ENCODE results near the gene PCSK4. TPM values are rescaled to one million over a fixed set of nuclear protein-coding genes. Genes with fewer than 3 reads are reported as not detected.

PCSK4 gene
- total and polyA plus RNA-seq, 2 of the 13 experiments (the other 11 are each of a cell fraction or from before 2014, with no cell fraction given) = 2.0 to 2.7 TPM

DNA sequence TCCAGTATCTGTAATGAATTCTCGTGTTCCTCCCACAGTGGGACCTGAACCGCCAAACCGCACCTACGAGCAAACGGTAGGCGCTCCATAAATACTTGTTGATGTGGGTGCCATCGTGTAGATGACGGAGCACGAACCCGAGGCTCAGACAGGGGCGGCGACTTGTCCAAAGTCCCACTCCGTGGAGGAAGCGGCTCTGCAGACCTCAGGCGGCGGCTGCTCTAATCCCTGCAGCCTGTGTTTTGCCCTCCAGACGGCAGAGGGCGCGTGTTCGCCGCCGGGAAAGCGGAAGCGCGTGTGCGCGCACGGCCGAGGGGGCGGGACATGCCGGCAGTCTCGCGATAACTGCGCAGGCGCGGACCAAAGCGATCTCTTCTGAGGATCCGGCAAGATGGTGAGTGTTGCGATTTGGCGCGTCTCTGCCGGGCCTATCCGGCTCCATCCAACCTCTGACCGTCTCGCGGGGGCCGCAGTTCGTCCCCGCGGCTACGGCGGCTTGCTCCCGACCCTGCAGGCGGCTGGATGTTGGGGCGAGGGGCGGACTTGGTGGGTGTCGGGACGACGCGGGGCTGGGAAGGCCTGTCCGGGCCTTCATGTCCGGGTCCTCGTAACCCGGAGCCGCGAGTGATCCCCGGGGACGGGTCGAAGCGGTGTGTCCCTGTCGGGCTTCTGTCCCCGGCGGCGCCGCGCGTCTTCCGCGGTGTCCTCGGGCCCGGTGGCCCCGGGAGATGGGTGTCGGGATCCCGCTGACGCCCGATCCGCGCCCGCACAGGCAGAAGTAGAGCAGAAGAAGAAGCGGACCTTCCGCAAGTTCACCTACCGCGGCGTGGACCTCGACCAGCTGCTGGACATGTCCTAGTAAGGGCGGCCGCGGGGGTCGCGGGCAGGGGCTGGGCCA is 51.9 kb downstream of the PCSK4 start, which contains the start of gene RPS15 (continued):
- TF ChIP-seq MLLT10 (CRISPR knock-in tag; IDR thresholded peaks at IDR 0.05) (peak; percentile 74; the same call in 1 of the 2 replicates), MTF1 (CRISPR knock-in tag; IDR thresholded peaks at IDR 0.05) (peak; percentile 91), ZNF724P (CRISPR knock-in tag; IDR thresholded peaks at IDR 0.05; ENCODE audit: borderline replicate concordance) (peak; percentile 34; the same call in 1 of the 2 replicates), ATF1 (CRISPR knock-in tag; IDR thresholded peaks at IDR 0.05) (peak; percentile 85), ZNF572 (CRISPR knock-in tag; IDR thresholded peaks at IDR 0.05) (0 out of 2 replicates have a peak, but pooled peaks have one; percentile 61), ZNF44 (CRISPR knock-in tag; IDR thresholded peaks at IDR 0.05) (no peak; the same call in 1 of the 2 replicates), ZNF468 (CRISPR knock-in tag; IDR thresholded peaks at IDR 0.05) (no peak), KMT2B (CRISPR knock-in tag; IDR thresholded peaks at IDR 0.05) (peak; percentile 82), NFYC (CRISPR knock-in tag; IDR thresholded peaks at IDR 0.05) (peak; percentile 54; the same call in 1 of the 2 replicates), SP4 (CRISPR knock-in tag; IDR thresholded peaks at IDR 0.05) (peak; percentile 97), FOXC1 (CRISPR knock-in tag; IDR thresholded peaks at IDR 0.05; ENCODE audit: borderline replicate concordance) (peak; percentile 87; the same call in 1 of the 2 replicates), NR2F2 (IDR thresholded peaks at IDR 0.05; ENCODE audit: borderline replicate concordance, low read depth) (no peak), HMG20A (CRISPR knock-in tag; IDR thresholded peaks at IDR 0.05; ENCODE audit: borderline replicate concordance) (peak; percentile 43), FOXA1 (IDR thresholded peaks at IDR 0.05) (no peak), FOXA1 (CRISPR knock-in tag; IDR thresholded peaks at IDR 0.05) (0 out of 2 replicates have a peak, but pooled peaks have one; percentile 2)
- TF ChIP-seq, protein P1, sequence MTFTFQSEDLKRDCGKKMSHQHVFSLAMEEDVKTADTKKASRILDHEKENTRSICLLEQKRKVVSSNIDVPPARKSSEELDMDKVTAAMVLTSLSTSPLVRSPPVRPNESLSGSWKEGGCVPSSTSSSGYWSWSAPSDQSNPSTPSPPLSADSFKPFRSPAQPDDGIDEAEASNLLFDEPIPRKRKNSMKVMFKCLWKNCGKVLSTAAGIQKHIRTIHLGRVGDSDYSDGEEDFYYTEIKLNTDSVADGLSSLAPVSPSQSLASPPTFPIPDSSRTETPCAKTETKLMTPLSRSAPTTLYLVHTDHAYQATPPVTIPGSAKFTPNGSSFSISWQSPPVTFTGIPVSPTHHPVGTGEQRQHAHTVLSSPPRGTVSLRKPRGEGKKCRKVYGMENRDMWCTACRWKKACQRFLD (CRISPR knock-in tag; IDR thresholded peaks at IDR 0.05; ENCODE audit: borderline replicate concordance) = peak; percentile 94
- TF ChIP-seq, protein P2, sequence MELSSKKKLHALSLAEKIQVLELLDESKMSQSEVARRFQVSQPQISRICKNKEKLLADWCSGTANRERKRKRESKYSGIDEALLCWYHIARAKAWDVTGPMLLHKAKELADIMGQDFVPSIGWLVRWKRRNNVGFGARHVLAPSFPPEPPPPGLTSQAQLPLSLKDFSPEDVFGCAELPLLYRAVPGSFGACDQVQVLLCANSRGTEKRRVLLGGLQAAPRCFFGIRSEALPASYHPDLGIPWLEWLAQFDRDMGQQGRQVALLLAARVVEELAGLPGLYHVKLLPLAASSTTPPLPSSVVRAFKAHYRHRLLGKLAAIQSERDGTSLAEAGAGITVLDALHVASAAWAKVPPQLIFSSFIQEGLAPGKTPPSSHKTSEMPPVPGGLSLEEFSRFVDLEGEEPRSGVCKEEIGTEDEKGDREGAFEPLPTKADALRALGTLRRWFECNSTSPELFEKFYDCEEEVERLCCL (CRISPR knock-in tag; IDR thresholded peaks at IDR 0.05; ENCODE audit: borderline replicate concordance) = peak; percentile 97
- TF ChIP-seq, protein P3, sequence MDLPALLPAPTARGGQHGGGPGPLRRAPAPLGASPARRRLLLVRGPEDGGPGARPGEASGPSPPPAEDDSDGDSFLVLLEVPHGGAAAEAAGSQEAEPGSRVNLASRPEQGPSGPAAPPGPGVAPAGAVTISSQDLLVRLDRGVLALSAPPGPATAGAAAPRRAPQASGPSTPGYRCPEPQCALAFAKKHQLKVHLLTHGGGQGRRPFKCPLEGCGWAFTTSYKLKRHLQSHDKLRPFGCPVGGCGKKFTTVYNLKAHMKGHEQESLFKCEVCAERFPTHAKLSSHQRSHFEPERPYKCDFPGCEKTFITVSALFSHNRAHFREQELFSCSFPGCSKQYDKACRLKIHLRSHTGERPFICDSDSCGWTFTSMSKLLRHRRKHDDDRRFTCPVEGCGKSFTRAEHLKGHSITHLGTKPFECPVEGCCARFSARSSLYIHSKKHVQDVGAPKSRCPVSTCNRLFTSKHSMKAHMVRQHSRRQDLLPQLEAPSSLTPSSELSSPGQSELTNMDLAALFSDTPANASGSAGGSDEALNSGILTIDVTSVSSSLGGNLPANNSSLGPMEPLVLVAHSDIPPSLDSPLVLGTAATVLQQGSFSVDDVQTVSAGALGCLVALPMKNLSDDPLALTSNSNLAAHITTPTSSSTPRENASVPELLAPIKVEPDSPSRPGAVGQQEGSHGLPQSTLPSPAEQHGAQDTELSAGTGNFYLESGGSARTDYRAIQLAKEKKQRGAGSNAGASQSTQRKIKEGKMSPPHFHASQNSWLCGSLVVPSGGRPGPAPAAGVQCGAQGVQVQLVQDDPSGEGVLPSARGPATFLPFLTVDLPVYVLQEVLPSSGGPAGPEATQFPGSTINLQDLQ (CRISPR knock-in tag; IDR thresholded peaks at IDR 0.05) = peak; percentile 99
- TF ChIP-seq, protein P4, sequence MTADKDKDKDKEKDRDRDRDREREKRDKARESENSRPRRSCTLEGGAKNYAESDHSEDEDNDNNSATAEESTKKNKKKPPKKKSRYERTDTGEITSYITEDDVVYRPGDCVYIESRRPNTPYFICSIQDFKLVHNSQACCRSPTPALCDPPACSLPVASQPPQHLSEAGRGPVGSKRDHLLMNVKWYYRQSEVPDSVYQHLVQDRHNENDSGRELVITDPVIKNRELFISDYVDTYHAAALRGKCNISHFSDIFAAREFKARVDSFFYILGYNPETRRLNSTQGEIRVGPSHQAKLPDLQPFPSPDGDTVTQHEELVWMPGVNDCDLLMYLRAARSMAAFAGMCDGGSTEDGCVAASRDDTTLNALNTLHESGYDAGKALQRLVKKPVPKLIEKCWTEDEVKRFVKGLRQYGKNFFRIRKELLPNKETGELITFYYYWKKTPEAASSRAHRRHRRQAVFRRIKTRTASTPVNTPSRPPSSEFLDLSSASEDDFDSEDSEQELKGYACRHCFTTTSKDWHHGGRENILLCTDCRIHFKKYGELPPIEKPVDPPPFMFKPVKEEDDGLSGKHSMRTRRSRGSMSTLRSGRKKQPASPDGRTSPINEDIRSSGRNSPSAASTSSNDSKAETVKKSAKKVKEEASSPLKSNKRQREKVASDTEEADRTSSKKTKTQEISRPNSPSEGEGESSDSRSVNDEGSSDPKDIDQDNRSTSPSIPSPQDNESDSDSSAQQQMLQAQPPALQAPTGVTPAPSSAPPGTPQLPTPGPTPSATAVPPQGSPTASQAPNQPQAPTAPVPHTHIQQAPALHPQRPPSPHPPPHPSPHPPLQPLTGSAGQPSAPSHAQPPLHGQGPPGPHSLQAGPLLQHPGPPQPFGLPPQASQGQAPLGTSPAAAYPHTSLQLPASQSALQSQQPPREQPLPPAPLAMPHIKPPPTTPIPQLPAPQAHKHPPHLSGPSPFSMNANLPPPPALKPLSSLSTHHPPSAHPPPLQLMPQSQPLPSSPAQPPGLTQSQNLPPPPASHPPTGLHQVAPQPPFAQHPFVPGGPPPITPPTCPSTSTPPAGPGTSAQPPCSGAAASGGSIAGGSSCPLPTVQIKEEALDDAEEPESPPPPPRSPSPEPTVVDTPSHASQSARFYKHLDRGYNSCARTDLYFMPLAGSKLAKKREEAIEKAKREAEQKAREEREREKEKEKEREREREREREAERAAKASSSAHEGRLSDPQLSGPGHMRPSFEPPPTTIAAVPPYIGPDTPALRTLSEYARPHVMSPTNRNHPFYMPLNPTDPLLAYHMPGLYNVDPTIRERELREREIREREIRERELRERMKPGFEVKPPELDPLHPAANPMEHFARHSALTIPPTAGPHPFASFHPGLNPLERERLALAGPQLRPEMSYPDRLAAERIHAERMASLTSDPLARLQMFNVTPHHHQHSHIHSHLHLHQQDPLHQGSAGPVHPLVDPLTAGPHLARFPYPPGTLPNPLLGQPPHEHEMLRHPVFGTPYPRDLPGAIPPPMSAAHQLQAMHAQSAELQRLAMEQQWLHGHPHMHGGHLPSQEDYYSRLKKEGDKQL (CRISPR knock-in tag; IDR thresholded peaks at IDR 0.05; ENCODE audit: low read depth) = peak; percentile 35; the same call in 1 of the 2 replicates

Data from HepG2 (cell line).